DND-41 (cell line): Measurements from ENCODE around the gene UGT1A4.

Experiments
- EZH2 ChIP-seq: IDR thresholded peaks from 3 replicates; pipeline ENCODE4 v1.6.1; 2012; ENCODE audit warnings: borderline replicate concordance, low read depth, mild to moderate bottlenecking, moderate library complexity, low read length, inconsistent platforms; ENCODE audit not compliant: severe bottlenecking
- TF ChIP-seq, protein P1 (sequence below): IDR thresholded peaks from 2 replicates; pipeline ENCODE4 v1.5.1; 2012; ENCODE audit warnings: borderline replicate concordance, low read length, moderate library complexity, mild to moderate bottlenecking; ENCODE audit not compliant: poor library complexity, severe bottlenecking; ENCODE audit errors: extremely low read depth

DNA sequence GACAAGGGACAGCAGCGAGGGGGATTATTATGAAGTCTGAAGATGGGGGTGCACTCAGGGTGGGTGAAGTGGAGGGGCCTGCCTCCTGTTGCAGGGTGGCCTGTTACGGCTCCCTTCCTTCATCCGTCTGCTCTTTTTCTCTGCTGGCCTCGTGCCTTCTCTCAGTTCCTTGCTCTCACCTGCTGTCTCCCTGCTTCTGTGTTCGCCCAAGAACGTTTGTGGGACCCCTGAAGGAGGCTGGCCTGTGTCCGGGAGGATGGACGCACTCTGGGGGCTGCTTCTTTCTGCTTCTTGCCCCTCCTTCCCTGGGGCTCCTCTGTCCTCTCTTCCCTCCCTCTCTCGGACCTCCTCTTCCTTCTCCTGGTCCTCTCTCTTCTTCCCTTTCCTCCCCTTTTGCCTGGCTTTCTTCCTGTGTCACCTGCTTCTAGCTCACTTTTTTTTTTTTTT, 73.4 kb downstream of the UGT1A4 start:
- TF ChIP-seq, protein P1, sequence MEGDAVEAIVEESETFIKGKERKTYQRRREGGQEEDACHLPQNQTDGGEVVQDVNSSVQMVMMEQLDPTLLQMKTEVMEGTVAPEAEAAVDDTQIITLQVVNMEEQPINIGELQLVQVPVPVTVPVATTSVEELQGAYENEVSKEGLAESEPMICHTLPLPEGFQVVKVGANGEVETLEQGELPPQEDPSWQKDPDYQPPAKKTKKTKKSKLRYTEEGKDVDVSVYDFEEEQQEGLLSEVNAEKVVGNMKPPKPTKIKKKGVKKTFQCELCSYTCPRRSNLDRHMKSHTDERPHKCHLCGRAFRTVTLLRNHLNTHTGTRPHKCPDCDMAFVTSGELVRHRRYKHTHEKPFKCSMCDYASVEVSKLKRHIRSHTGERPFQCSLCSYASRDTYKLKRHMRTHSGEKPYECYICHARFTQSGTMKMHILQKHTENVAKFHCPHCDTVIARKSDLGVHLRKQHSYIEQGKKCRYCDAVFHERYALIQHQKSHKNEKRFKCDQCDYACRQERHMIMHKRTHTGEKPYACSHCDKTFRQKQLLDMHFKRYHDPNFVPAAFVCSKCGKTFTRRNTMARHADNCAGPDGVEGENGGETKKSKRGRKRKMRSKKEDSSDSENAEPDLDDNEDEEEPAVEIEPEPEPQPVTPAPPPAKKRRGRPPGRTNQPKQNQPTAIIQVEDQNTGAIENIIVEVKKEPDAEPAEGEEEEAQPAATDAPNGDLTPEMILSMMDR = no peak
- TF ChIP-seq EZH2 = no peak
